GM03348 (cell line): ENCODE data around the gene MRPL38.
"Not testable (repeated sequence)": the region's sequence is repeated elsewhere in the genome, so short reads cannot be mapped to it uniquely, and the experiment has no call there.

Experiments used
- DNase-seq: peaks from one replicate; pipeline ENCODE4 v3.0.0; 2012; ENCODE audit warnings: low spot score

MRPL38 gene

GRCh38 chr17:75854101-75854748 lies 50.5 kb downstream of the MRPL38 start:
- DNase-seq: peak; percentile 58

GRCh38 chr17:75853433-75853832 lies 51.3 kb downstream of the MRPL38 start:
- no peak for DNase-seq

GRCh38 chr17:75851693-75851991 lies 53.0 kb downstream of the MRPL38 start:
- not testable (repeated sequence) for DNase-seq

- DNase-seq: no peak
Observed at GRCh38 chr17:75850928-75851692, 53.6 kb downstream of the MRPL38 start.

- no peak for DNase-seq
Observed at GRCh38 chr17:75849724-75850123, 55.0 kb downstream of the MRPL38 start.

GRCh38 chr17:75849279-75849646 lies 55.4 kb downstream of the MRPL38 start:
- DNase-seq: no peak
